GM23338 (cell line): Measurements from ENCODE around the gene FPGS. TPM values are rescaled to one million over a fixed set of nuclear protein-coding genes. Genes with fewer than 3 reads are reported as not detected.

Experiments used
- ATAC-seq: fragments of 200-7000 bp; cut with Tn5 transposase; 3 replicates; pipeline ENCODE4 v1.9.1; 2020
- DNase-seq: peaks from one replicate; pipeline ENCODE4 v3.0.0-alpha.2; 2015; ENCODE audit warnings: low spot score
- H2AFZ ChIP-seq: fragments of 200-600 bp; sonication (generic); 2 replicates; pipeline ENCODE4 v1.8.0; 2016; ENCODE audit warnings: antibody characterized with exemption, mild to moderate bottlenecking, moderate library complexity
- H3F3A ChIP-seq: fragments of 200-600 bp; sonication (generic); replicated peaks from 2 replicates; pipeline ENCODE4 v1.8.0; 2017; ENCODE audit warnings: antibody characterized with exemption, mixed run types, low read depth
- H3K27ac ChIP-seq: fragments of 200-600 bp; sonication (generic); 2 replicates; pipeline ENCODE4 v1.6.1; 2016; ENCODE audit warnings: low read depth
- H3K27me3 ChIP-seq: fragments of 200-600 bp; sonication (generic); 2 replicates; pipeline ENCODE4 v1.8.0; 2016; ENCODE audit warnings: mild to moderate bottlenecking, mixed run types, moderate library complexity; ENCODE audit not compliant: insufficient read depth
- H3K36me3 ChIP-seq: fragments of 200-600 bp; sonication (generic); 2 replicates; pipeline ENCODE4 v1.8.0; 2016; ENCODE audit warnings: mild to moderate bottlenecking; ENCODE audit not compliant: insufficient read depth
- H3K4me1 ChIP-seq: fragments of 200-600 bp; sonication (generic); 2 replicates; pipeline ENCODE4 v1.8.0; 2016; ENCODE audit warnings: mild to moderate bottlenecking, moderate library complexity; ENCODE audit not compliant: insufficient read depth
- H3K4me2 ChIP-seq: fragments of 200-600 bp; sonication (generic); 2 replicates; pipeline ENCODE4 v1.7.1; 2017; ENCODE audit warnings: mixed run types
- H3K4me3 ChIP-seq: fragments of 200-600 bp; sonication (generic); 2 replicates; pipeline ENCODE4 v1.6.1; 2016; ENCODE audit warnings: mixed run types
- H3K79me2 ChIP-seq: fragments of 200-600 bp; sonication (generic); replicated peaks from 2 replicates; pipeline ENCODE4 v1.8.0; 2017; ENCODE audit warnings: mild to moderate bottlenecking; ENCODE audit not compliant: insufficient read depth
- H3K9me2 ChIP-seq: fragments of 200-600 bp; sonication (generic); 2 replicates; pipeline ENCODE4 v1.8.0; 2017; ENCODE audit not compliant: insufficient read depth
- H4K20me1 ChIP-seq: fragments of 200-600 bp; sonication (generic); replicated peaks from 2 replicates; pipeline ENCODE4 v1.8.0; 2017; ENCODE audit warnings: mild to moderate bottlenecking; ENCODE audit not compliant: insufficient read depth
- H3K27ac Mint-ChIP-seq: 2 replicates; pipeline ENCODE4 v1.8.0; 2020; ENCODE audit warnings: inconsistent platforms, mild to moderate bottlenecking, moderate library complexity, mixed read lengths
- H3K27me3 Mint-ChIP-seq: 3 replicates; pipeline ENCODE4 v1.8.0; 2022; ENCODE audit warnings: low read depth, mild to moderate bottlenecking, moderate library complexity, mixed read lengths, inconsistent platforms; ENCODE audit not compliant: insufficient read depth, poor library complexity
- H3K36me3 Mint-ChIP-seq: 3 replicates; pipeline ENCODE4 v1.8.0; 2021; ENCODE audit warnings: low read depth, mild to moderate bottlenecking, inconsistent platforms, moderate library complexity, mixed read lengths
- H3K4me1 Mint-ChIP-seq: 3 replicates; pipeline ENCODE4 v1.8.0; 2020; ENCODE audit warnings: mild to moderate bottlenecking, inconsistent platforms, mixed read lengths
- H3K4me3 Mint-ChIP-seq: 3 replicates; pipeline ENCODE4 v1.8.0; 2021; ENCODE audit warnings: moderate library complexity, mild to moderate bottlenecking, inconsistent platforms, mixed read lengths
- H3K9me3 Mint-ChIP-seq: 3 replicates; pipeline ENCODE4 v1.8.0; 2020; ENCODE audit warnings: moderate library complexity, mild to moderate bottlenecking, inconsistent platforms, mixed read lengths
- CREB1 ChIP-seq: fragments of 250-450 bp; sonication (Bioruptor Pico); IDR thresholded peaks from 2 replicates; pipeline ENCODE4 v1.5.0; 2020; ENCODE audit warnings: low read depth, mild to moderate bottlenecking, moderate library complexity
- EZH2phosphoT487 ChIP-seq: fragments of 200-600 bp; sonication (generic); IDR thresholded peaks from one replicate; pipeline ENCODE4 v1.8.1; 2018; ENCODE audit warnings: antibody characterized with exemption; ENCODE audit not compliant: unreplicated experiment
- JUNB ChIP-seq: IDR thresholded peaks from one replicate; pipeline ENCODE4 v1.6.1; 2016; ENCODE audit warnings: antibody characterized with exemption; ENCODE audit not compliant: unreplicated experiment
- NANOG ChIP-seq: IDR thresholded peaks from 2 replicates; pipeline ENCODE4 v1.6.1; 2016; ENCODE audit warnings: antibody characterized with exemption, borderline replicate concordance
- POLR2AphosphoS5 ChIP-seq: IDR thresholded peaks from 2 replicates; pipeline ENCODE4 v1.6.1; 2016; ENCODE audit warnings: antibody characterized with exemption, low read depth
- STAT1 ChIP-seq: IDR thresholded peaks from one replicate; pipeline ENCODE4 v1.6.1; 2016; ENCODE audit warnings: antibody characterized with exemption; ENCODE audit not compliant: unreplicated experiment
- ZNF114 ChIP-seq: fragments of 250-450 bp; sonication (Bioruptor Pico); IDR thresholded peaks from 2 replicates; pipeline ENCODE4 v1.5.0; 2020; ENCODE audit warnings: mild to moderate bottlenecking, moderate library complexity
- ZNF331 ChIP-seq: fragments of 250-450 bp; sonication (Bioruptor Pico); IDR thresholded peaks from 2 replicates; pipeline ENCODE4 v1.5.0; 2020; ENCODE audit warnings: low read depth, mild to moderate bottlenecking, moderate library complexity
- polyA plus RNA-seq: library from polyadenylated mRNA; unstranded; fragments of >200 nt; fragmentation: Nextera tagmentation; extraction: Ambion mirVana; gene quantifications from 2 replicates; pipeline ENCODE4 v1.2.1, GENCODE V29; 2016
- total RNA-seq: library from RNA; depleted of rRNA; stranded (reverse); fragments of >200 nt; shearing (Covaris generic); gene quantifications from 2 replicates; pipeline ENCODE4 v1.2.3, GENCODE V29; 2014
- TF ChIP-seq, protein P1 (sequence below), 2 experiments: fragments of 200-600 bp in 1 of 2; sonication (generic) in 1 of 2; conservative IDR thresholded peaks; 2 replicates each; pipeline versions ENCODE4 v1.5.1 to v1.6.1; 2016 to 2017; ENCODE audit warnings: antibody characterized with exemption in 2 of 2, low read depth in 2 of 2, mild to moderate bottlenecking in 2 of 2, moderate library complexity in 1 of 2
- TF ChIP-seq, protein P2 (sequence below): IDR thresholded peaks from one replicate; pipeline ENCODE4 v1.6.1; 2018; ENCODE audit warnings: antibody characterized with exemption; ENCODE audit not compliant: unreplicated experiment
- TF ChIP-seq, protein P3 (sequence below): fragments of 250-450 bp; sonication (Bioruptor Pico); IDR thresholded peaks from 2 replicates; pipeline ENCODE4 v1.5.0; 2020; ENCODE audit warnings: mild to moderate bottlenecking, moderate library complexity

Gene FPGS
- total and polyA plus RNA-seq, 2 experiments from 2014 or later, result 40.7 to 87.2 TPM

DNA sequence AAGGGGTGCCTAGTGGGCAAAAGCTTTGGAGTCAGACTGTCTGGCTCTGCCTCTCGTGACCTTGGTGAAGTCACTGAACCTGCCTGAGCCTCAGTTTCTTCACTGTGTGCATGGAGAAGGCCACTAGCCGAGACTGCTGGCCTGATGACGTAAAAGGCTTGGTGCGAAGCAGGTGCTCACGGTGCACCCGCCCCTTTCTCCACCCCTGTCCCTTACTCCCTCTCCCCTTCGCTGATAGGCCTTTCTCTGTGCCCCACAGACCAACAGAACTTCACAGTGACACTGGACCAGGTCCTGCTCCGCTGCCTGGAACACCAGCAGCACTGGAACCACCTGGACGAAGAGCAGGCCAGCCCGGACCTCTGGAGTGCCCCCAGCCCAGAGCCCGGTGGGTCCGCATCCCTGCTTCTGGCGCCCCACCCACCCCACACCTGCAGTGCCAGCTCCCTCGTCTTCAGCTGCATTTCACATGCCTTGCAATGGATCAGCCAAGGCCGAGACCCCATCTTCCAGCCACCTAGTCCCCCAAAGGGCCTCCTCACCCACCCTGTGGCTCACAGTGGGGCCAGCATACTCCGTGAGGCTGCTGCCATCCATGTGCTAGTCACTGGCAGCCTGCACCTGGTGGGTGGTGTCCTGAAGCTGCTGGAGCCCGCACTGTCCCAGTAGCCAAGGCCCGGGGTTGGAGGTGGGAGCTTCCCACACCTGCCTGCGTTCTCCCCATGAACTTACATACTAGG is 10.4 kb downstream of the FPGS start (continued):
- TF ChIP-seq CREB1 (CRISPR knock-in tag), result no peak
- TF ChIP-seq JUNB, result no peak
- TF ChIP-seq NANOG, result no peak
- TF ChIP-seq POLR2AphosphoS5, result no peak
- TF ChIP-seq, protein P1, sequence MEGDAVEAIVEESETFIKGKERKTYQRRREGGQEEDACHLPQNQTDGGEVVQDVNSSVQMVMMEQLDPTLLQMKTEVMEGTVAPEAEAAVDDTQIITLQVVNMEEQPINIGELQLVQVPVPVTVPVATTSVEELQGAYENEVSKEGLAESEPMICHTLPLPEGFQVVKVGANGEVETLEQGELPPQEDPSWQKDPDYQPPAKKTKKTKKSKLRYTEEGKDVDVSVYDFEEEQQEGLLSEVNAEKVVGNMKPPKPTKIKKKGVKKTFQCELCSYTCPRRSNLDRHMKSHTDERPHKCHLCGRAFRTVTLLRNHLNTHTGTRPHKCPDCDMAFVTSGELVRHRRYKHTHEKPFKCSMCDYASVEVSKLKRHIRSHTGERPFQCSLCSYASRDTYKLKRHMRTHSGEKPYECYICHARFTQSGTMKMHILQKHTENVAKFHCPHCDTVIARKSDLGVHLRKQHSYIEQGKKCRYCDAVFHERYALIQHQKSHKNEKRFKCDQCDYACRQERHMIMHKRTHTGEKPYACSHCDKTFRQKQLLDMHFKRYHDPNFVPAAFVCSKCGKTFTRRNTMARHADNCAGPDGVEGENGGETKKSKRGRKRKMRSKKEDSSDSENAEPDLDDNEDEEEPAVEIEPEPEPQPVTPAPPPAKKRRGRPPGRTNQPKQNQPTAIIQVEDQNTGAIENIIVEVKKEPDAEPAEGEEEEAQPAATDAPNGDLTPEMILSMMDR (conservative IDR thresholded peaks at IDR 0.05; ENCODE audit: low read depth in 2 of 2), result no peak
- TF ChIP-seq, protein P2, sequence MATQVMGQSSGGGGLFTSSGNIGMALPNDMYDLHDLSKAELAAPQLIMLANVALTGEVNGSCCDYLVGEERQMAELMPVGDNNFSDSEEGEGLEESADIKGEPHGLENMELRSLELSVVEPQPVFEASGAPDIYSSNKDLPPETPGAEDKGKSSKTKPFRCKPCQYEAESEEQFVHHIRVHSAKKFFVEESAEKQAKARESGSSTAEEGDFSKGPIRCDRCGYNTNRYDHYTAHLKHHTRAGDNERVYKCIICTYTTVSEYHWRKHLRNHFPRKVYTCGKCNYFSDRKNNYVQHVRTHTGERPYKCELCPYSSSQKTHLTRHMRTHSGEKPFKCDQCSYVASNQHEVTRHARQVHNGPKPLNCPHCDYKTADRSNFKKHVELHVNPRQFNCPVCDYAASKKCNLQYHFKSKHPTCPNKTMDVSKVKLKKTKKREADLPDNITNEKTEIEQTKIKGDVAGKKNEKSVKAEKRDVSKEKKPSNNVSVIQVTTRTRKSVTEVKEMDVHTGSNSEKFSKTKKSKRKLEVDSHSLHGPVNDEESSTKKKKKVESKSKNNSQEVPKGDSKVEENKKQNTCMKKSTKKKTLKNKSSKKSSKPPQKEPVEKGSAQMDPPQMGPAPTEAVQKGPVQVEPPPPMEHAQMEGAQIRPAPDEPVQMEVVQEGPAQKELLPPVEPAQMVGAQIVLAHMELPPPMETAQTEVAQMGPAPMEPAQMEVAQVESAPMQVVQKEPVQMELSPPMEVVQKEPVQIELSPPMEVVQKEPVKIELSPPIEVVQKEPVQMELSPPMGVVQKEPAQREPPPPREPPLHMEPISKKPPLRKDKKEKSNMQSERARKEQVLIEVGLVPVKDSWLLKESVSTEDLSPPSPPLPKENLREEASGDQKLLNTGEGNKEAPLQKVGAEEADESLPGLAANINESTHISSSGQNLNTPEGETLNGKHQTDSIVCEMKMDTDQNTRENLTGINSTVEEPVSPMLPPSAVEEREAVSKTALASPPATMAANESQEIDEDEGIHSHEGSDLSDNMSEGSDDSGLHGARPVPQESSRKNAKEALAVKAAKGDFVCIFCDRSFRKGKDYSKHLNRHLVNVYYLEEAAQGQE, result no peak

DNA sequence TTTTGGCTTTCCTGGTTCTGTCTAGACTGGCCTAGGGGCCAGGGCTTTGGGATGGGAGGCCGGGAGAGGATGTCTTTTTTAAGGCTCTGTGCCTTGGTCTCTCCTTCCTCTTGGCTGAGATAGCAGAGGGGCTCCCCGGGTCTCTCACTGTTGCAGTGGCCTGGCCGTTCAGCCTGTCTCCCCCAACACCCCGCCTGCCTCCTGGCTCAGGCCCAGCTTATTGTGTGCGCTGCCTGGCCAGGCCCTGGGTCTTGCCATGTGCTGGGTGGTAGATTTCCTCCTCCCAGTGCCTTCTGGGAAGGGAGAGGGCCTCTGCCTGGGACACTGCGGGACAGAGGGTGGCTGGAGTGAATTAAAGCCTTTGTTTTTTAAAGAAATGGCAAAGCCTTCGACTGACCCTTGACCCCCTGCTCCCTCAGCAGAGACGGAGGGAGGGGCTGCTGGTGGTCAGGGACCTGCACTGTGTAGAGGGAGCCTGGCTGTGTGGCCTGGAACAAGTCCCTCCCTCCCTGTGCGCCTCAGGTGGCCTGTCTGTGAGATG is 11.1 kb downstream of the FPGS start:
- no peak for ATAC-seq
- TF ChIP-seq STAT1 (no peak), ZNF114 (CRISPR knock-in tag) (no peak), CREB1 (CRISPR knock-in tag) (no peak), ZNF331 (no peak), EZH2phosphoT487 (no peak)
- TF ChIP-seq, protein P3, sequence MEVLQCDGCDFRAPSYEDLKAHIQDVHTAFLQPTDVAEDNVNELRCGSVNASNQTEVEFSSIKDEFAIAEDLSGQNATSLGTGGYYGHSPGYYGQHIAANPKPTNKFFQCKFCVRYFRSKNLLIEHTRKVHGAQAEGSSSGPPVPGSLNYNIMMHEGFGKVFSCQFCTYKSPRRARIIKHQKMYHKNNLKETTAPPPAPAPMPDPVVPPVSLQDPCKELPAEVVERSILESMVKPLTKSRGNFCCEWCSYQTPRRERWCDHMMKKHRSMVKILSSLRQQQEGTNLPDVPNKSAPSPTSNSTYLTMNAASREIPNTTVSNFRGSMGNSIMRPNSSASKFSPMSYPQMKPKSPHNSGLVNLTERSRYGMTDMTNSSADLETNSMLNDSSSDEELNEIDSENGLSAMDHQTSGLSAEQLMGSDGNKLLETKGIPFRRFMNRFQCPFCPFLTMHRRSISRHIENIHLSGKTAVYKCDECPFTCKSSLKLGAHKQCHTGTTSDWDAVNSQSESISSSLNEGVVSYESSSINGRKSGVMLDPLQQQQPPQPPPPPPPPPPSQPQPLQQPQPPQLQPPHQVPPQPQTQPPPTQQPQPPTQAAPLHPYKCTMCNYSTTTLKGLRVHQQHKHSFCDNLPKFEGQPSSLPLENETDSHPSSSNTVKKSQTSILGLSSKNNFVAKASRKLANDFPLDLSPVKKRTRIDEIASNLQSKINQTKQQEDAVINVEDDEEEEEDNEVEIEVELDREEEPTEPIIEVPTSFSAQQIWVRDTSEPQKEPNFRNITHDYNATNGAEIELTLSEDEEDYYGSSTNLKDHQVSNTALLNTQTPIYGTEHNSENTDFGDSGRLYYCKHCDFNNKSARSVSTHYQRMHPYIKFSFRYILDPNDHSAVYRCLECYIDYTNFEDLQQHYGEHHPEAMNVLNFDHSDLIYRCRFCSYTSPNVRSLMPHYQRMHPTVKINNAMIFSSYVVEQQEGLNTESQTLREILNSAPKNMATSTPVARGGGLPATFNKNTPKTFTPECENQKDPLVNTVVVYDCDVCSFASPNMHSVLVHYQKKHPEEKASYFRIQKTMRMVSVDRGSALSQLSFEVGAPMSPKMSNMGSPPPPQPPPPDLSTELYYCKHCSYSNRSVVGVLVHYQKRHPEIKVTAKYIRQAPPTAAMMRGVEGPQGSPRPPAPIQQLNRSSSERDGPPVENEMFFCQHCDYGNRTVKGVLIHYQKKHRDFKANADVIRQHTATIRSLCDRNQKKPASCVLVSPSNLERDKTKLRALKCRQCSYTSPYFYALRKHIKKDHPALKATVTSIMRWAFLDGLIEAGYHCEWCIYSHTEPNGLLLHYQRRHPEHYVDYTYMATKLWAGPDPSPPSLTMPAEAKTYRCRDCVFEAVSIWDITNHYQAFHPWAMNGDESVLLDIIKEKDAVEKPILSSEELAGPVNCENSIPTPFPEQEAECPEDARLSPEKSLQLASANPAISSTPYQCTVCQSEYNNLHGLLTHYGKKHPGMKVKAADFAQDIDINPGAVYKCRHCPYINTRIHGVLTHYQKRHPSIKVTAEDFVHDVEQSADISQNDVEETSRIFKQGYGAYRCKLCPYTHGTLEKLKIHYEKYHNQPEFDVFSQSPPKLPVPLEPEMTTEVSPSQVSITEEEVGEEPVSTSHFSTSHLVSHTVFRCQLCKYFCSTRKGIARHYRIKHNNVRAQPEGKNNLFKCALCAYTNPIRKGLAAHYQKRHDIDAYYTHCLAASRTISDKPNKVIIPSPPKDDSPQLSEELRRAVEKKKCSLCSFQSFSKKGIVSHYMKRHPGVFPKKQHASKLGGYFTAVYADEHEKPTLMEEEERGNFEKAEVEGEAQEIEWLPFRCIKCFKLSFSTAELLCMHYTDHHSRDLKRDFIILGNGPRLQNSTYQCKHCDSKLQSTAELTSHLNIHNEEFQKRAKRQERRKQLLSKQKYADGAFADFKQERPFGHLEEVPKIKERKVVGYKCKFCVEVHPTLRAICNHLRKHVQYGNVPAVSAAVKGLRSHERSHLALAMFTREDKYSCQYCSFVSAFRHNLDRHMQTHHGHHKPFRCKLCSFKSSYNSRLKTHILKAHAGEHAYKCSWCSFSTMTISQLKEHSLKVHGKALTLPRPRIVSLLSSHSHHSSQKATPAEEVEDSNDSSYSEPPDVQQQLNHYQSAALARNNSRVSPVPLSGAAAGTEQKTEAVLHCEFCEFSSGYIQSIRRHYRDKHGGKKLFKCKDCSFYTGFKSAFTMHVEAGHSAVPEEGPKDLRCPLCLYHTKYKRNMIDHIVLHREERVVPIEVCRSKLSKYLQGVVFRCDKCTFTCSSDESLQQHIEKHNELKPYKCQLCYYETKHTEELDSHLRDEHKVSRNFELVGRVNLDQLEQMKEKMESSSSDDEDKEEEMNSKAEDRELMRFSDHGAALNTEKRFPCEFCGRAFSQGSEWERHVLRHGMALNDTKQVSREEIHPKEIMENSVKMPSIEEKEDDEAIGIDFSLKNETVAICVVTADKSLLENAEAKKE, result no peak

More for the DNA sequence above, 11.1 kb downstream of the FPGS start:
- peaks cover 44% of the 10 kb centered on the region for H3K36me3 Mint-ChIP-seq
- H3F3A ChIP-seq, result peaks cover 8% of the 10 kb centered on the region
- no peaks in the 10 kb centered on the region; the same call in 1 of the 2 replicates for H3K4me1 ChIP-seq
- no peak overlapping the region for H3K27ac ChIP-seq
- no peak overlapping the region for H3K27ac Mint-ChIP-seq
- peaks cover 6% of the 10 kb centered on the region; the same call in 1 of the 2 replicates for H4K20me1 ChIP-seq
- H3K4me1 Mint-ChIP-seq, result no peaks in the 10 kb centered on the region
- H3K9me3 Mint-ChIP-seq, result no peaks in the 10 kb centered on the region
- H3K27me3 ChIP-seq, result no peaks in the 10 kb centered on the region
- H3K4me3 Mint-ChIP-seq, result no peak overlapping the region
- H3K36me3 ChIP-seq, result peaks cover 8% of the 10 kb centered on the region
- H3K9me2 ChIP-seq, result no peaks in the 10 kb centered on the region
- H3K4me2 ChIP-seq, result no peak overlapping the region
- peaks cover 25% of the 10 kb centered on the region for H3K27me3 Mint-ChIP-seq
- no peak overlapping the region for H3K4me3 ChIP-seq
- H3K79me2 ChIP-seq, result no peaks in the 10 kb centered on the region
- H2AFZ ChIP-seq, result no peak overlapping the region
- DNase-seq, result no peak
